Measurements from ENCODE around the gene CYP4F22. TPM values are rescaled to one million over a fixed set of nuclear protein-coding genes. Genes with fewer than 3 reads are reported as not detected.

The CYP4F22 gene
- total RNA-seq, 2 experiments from 2014 or later, result 0.19 to 0.28 TPM

DNA sequence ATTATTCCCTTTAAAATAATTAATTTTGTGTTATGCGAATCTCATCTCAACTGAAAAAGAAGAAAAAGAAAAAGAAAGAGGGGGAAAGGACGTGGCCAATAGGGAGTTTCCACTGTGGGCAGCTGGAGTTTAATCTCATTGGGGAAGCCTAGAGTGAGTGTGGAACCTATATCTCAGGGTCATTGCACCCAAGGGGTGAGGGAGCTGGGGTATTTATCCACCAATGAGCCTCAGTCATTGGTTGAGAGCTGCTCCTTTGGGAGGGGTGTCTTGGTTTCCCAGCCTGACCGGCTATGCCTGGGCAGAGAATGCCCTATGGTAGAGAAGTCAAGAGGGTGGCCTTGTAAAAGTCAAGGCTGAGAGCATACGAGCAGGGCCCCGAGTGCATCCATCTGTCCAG lies 16.5 kb downstream of the CYP4F22 start:
- intact Hi-C loops (cut with DNase I, micrococcal nuclease), result no loop called here
- Histone ChIP-seq H3K27me3 (ENCODE audit: control insufficient read depth in 1 of 2, insufficient read depth in 2 of 2, low read length in 2 of 2) (no peaks in the 10 kb centered on the region), H3K4me1 (ENCODE audit: insufficient read depth, low read length) (peaks cover 3% of the 10 kb centered on the region), H3K36me3 (ENCODE audit: insufficient read depth, low read length) (no peaks in the 10 kb centered on the region), H3K4me3 (ENCODE audit: low read length) (no peak overlapping the region), H3K9me3 (ENCODE audit: control insufficient read depth in 1 of 2, insufficient read depth in 1 of 2, low read length in 2 of 2) (no peaks in the 10 kb centered on the region), H3K27ac (ENCODE audit: low read depth in 1 of 2, low read length in 2 of 2) (no peak overlapping the region)
- H3K4me1 Mint-ChIP-seq (ENCODE audit: low read depth), result no peaks in the 10 kb centered on the region
- TF ChIP-seq, protein P1, sequence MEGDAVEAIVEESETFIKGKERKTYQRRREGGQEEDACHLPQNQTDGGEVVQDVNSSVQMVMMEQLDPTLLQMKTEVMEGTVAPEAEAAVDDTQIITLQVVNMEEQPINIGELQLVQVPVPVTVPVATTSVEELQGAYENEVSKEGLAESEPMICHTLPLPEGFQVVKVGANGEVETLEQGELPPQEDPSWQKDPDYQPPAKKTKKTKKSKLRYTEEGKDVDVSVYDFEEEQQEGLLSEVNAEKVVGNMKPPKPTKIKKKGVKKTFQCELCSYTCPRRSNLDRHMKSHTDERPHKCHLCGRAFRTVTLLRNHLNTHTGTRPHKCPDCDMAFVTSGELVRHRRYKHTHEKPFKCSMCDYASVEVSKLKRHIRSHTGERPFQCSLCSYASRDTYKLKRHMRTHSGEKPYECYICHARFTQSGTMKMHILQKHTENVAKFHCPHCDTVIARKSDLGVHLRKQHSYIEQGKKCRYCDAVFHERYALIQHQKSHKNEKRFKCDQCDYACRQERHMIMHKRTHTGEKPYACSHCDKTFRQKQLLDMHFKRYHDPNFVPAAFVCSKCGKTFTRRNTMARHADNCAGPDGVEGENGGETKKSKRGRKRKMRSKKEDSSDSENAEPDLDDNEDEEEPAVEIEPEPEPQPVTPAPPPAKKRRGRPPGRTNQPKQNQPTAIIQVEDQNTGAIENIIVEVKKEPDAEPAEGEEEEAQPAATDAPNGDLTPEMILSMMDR (IDR thresholded peaks at IDR 0.05), result no peak
- H3K27ac Mint-ChIP-seq, result no peak overlapping the region
- ATAC-seq (ENCODE audit: poor library complexity) (no peak), DNase-seq (no peak)
- H3K27me3 Mint-ChIP-seq, result no peaks in the 10 kb centered on the region
- no peak overlapping the region for H3K4me3 Mint-ChIP-seq
- CTCF ChIA-PET, result no interaction called here
- POLR2A ChIA-PET, result interaction anchor here (1.1 kb wide), 1 partner anchor 10 kb away, joined by 3 read pairs; no protein-coding TSS in a partner anchor
- no peaks in the 10 kb centered on the region for H3K9me3 Mint-ChIP-seq
- no peaks in the 10 kb centered on the region for H3K36me3 Mint-ChIP-seq (ENCODE audit: low read depth)

DNA sequence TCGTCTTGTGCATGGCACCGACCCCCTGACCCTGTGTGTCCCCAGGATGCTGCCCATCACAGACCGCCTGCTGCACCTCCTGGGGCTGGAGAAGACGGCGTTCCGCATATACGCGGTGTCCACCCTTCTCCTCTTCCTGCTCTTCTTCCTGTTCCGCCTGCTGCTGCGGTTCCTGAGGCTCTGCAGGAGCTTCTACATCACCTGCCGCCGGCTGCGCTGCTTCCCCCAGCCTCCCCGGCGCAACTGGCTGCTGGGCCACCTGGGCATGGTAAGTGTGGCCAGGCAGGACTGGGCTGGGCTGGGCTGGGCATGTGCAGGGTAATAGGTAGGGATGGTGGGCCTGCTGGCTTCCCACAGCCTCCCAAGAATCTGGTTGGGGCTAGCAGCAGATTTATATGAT lies 17.0 kb downstream of the CYP4F22 start:
- CTCF ChIA-PET, result interaction anchor here (0.9 kb wide), 1 partner anchor 106 kb away, joined by 3 read pairs; the partner anchor contains the start of gene AKAP8L
- no peaks in the 10 kb centered on the region for H3K9me3 Mint-ChIP-seq
- no peaks in the 10 kb centered on the region for H3K27me3 Mint-ChIP-seq
- H3K36me3 Mint-ChIP-seq (ENCODE audit: low read depth), result no peaks in the 10 kb centered on the region
- H3K27ac Mint-ChIP-seq, result no peak overlapping the region
- POLR2A ChIA-PET, result no interaction called here
- no peak overlapping the region for H3K27ac ChIP-seq (ENCODE audit: low read depth in 1 of 2, low read length in 2 of 2)
- H3K4me1 Mint-ChIP-seq (ENCODE audit: low read depth), result no peaks in the 10 kb centered on the region
- DNase-seq, result no peak
- H3K4me3 ChIP-seq (ENCODE audit: low read length), result no peak overlapping the region
- no peak for ATAC-seq (ENCODE audit: poor library complexity)
- no peaks in the 10 kb centered on the region for H3K27me3 ChIP-seq (ENCODE audit: control insufficient read depth in 1 of 2, insufficient read depth in 2 of 2, low read length in 2 of 2)
- intact Hi-C loops (cut with DNase I, micrococcal nuclease), result no loop called here
- peaks cover 3% of the 10 kb centered on the region for H3K4me1 ChIP-seq (ENCODE audit: insufficient read depth, low read length)
- H3K4me3 Mint-ChIP-seq, result no peak overlapping the region
- no peaks in the 10 kb centered on the region for H3K36me3 ChIP-seq (ENCODE audit: insufficient read depth, low read length)
- no peaks in the 10 kb centered on the region for H3K9me3 ChIP-seq (ENCODE audit: control insufficient read depth in 1 of 2, insufficient read depth in 1 of 2, low read length in 2 of 2)
- TF ChIP-seq, protein P1 (IDR thresholded peaks at IDR 0.05), result no peak

- H3K4me3 Mint-ChIP-seq, result no peak overlapping the region
- ChIA-PET CTCF (no interaction called here), POLR2A (no interaction called here)
- TF ChIP-seq, protein P1 (IDR thresholded peaks at IDR 0.05), result no peak
- ATAC-seq (ENCODE audit: poor library complexity) (no peak), DNase-seq (no peak)
- H3K36me3 Mint-ChIP-seq (ENCODE audit: low read depth), result no peaks in the 10 kb centered on the region
- H3K27ac Mint-ChIP-seq, result no peak overlapping the region
- Histone ChIP-seq H3K27ac (ENCODE audit: low read depth in 1 of 2, low read length in 2 of 2) (no peak overlapping the region), H3K9me3 (ENCODE audit: control insufficient read depth in 1 of 2, insufficient read depth in 1 of 2, low read length in 2 of 2) (no peaks in the 10 kb centered on the region), H3K27me3 (ENCODE audit: control insufficient read depth in 1 of 2, insufficient read depth in 2 of 2, low read length in 2 of 2) (no peaks in the 10 kb centered on the region), H3K36me3 (ENCODE audit: insufficient read depth, low read length) (no peaks in the 10 kb centered on the region), H3K4me1 (ENCODE audit: insufficient read depth, low read length) (peaks cover 3% of the 10 kb centered on the region), H3K4me3 (ENCODE audit: low read length) (no peak overlapping the region)
- no peaks in the 10 kb centered on the region for H3K27me3 Mint-ChIP-seq
- no peaks in the 10 kb centered on the region for H3K9me3 Mint-ChIP-seq
- H3K4me1 Mint-ChIP-seq (ENCODE audit: low read depth), result no peaks in the 10 kb centered on the region
- intact Hi-C loops (cut with DNase I, micrococcal nuclease), result no loop called here
Measured at GRCh38 chr19:15526408-15526807, 18.1 kb downstream of the CYP4F22 start.
